SK-N-SH (cell line): Measurements from ENCODE around the gene THOC7.

Experiments used
- NRF1 ChIP-seq: IDR thresholded peaks from 2 replicates; pipeline ENCODE4 v1.6.1; 2012; ENCODE audit warnings: low read depth, mild to moderate bottlenecking, low read length
- POLR2AphosphoS5 ChIP-seq: IDR thresholded peaks from 2 replicates; pipeline ENCODE4 v1.6.1; 2012; ENCODE audit warnings: low read depth, low read length
- RAD21 ChIP-seq: IDR thresholded peaks from 2 replicates; pipeline ENCODE4 v1.6.1; 2012; ENCODE audit warnings: mild to moderate bottlenecking, low read length
- RFX5 ChIP-seq: IDR thresholded peaks from 2 replicates; pipeline ENCODE4 v1.6.1; 2012; ENCODE audit warnings: mild to moderate bottlenecking, improper control_type of control experiment, low read length
- TAF1 ChIP-seq: IDR thresholded peaks from 2 replicates; pipeline ENCODE4 v1.6.1; 2012; ENCODE audit warnings: low read depth, mild to moderate bottlenecking, low read length, moderate library complexity, borderline replicate concordance
- TF ChIP-seq, protein P1 (sequence below): fragments of 200-600 bp; sonication (generic); IDR thresholded peaks from 2 replicates; pipeline ENCODE4 v1.6.1; 2017; ENCODE audit warnings: antibody characterized with exemption, mild to moderate bottlenecking, moderate library complexity
- TF ChIP-seq, protein P2 (sequence below): IDR thresholded peaks from 2 replicates; pipeline ENCODE4; 2012
- TF ChIP-seq, protein P3 (sequence below): IDR thresholded peaks from 2 replicates; pipeline ENCODE4 v1.4.0; 2012; ENCODE audit warnings: low read depth, borderline replicate concordance
- TF ChIP-seq, protein P4 (sequence below): IDR thresholded peaks from 2 replicates; pipeline ENCODE4 v1.4.0; 2012; ENCODE audit warnings: low read depth

DNA sequence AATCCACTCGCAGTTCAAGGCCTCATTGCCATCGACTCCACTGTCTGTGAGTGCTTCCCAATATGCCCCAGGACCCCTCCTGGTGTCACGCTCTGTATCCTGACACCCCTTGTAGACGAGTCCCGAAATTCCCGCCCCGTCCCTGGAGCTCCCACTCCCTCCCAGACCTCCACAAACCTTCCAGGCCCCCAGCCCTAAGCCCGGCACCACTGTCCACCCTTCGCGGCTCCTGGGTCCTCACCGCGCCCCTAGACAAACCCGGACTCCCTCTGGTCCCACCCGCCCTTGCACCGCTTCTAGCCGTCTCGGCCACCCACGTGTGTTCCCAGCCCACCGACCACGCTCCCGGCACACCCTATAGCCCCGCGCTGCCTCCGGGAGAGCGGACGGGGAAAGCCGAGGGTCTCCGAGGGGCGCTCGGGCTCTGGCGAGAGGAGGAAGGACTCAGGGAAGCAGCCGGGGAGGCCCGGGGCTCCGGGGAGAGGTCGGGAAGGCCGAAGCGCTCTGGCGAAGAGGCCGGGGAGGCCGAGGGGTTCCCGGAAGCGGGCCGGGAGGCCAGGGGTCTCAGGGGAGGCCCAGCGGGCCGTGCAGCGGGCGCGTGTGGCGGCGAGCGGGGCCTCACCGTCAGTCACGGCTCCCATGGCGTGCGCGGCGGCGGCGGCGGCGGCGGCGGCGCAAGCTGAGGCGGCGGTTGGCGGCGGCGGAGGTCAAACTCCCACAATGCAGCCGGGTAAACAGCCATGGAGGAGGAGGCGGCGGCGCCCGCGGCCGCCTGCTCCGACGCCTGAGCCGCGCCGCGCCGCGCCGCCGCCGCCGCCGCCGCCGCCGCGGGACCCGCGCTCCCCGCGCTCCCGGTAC lies at the start of gene THOC7, which contains the start of gene ATXN7:
- TF ChIP-seq, protein P1, sequence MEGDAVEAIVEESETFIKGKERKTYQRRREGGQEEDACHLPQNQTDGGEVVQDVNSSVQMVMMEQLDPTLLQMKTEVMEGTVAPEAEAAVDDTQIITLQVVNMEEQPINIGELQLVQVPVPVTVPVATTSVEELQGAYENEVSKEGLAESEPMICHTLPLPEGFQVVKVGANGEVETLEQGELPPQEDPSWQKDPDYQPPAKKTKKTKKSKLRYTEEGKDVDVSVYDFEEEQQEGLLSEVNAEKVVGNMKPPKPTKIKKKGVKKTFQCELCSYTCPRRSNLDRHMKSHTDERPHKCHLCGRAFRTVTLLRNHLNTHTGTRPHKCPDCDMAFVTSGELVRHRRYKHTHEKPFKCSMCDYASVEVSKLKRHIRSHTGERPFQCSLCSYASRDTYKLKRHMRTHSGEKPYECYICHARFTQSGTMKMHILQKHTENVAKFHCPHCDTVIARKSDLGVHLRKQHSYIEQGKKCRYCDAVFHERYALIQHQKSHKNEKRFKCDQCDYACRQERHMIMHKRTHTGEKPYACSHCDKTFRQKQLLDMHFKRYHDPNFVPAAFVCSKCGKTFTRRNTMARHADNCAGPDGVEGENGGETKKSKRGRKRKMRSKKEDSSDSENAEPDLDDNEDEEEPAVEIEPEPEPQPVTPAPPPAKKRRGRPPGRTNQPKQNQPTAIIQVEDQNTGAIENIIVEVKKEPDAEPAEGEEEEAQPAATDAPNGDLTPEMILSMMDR = no peak
- TF ChIP-seq, protein P2, sequence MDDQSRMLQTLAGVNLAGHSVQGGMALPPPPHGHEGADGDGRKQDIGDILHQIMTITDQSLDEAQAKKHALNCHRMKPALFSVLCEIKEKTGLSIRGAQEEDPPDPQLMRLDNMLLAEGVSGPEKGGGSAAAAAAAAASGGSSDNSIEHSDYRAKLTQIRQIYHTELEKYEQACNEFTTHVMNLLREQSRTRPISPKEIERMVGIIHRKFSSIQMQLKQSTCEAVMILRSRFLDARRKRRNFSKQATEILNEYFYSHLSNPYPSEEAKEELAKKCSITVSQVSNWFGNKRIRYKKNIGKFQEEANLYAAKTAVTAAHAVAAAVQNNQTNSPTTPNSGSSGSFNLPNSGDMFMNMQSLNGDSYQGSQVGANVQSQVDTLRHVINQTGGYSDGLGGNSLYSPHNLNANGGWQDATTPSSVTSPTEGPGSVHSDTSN = no peak
- TF ChIP-seq, protein P3, sequence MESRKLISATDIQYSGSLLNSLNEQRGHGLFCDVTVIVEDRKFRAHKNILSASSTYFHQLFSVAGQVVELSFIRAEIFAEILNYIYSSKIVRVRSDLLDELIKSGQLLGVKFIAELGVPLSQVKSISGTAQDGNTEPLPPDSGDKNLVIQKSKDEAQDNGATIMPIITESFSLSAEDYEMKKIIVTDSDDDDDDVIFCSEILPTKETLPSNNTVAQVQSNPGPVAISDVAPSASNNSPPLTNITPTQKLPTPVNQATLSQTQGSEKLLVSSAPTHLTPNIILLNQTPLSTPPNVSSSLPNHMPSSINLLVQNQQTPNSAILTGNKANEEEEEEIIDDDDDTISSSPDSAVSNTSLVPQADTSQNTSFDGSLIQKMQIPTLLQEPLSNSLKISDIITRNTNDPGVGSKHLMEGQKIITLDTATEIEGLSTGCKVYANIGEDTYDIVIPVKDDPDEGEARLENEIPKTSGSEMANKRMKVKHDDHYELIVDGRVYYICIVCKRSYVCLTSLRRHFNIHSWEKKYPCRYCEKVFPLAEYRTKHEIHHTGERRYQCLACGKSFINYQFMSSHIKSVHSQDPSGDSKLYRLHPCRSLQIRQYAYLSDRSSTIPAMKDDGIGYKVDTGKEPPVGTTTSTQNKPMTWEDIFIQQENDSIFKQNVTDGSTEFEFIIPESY = no peak
- TF ChIP-seq, protein P4, sequence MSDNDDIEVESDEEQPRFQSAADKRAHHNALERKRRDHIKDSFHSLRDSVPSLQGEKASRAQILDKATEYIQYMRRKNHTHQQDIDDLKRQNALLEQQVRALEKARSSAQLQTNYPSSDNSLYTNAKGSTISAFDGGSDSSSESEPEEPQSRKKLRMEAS = no peak; the same call in 1 of the 2 replicates
- TF ChIP-seq RFX5 (no peak), POLR2AphosphoS5 (no peak), TAF1 (no peak; the same call in 1 of the 2 replicates), RAD21 (no peak), NRF1 (no peak)
